DOHH2 (cell line): ENCODE measurements around the gene HTR4.

Experiments
- H3F3A ChIP-seq: fragments of 200-600 bp; sonication (generic), shearing (Covaris generic); 2 replicates; pipeline ENCODE4 v1.6.0; 2016; ENCODE audit warnings: antibody characterized with exemption, mild to moderate bottlenecking; ENCODE audit not compliant: control insufficient read depth, insufficient read depth
- H3K27ac ChIP-seq: fragments of 200-600 bp; sonication (generic); 2 replicates; pipeline ENCODE4 v1.5.1; 2014; ENCODE audit warnings: low read depth, mild to moderate bottlenecking, low read length, moderate library complexity
- H3K27me3 ChIP-seq: fragments of 200-600 bp; sonication (generic); 2 replicates; pipeline ENCODE4 v1.6.1; 2014; ENCODE audit warnings: mild to moderate bottlenecking, low read length, mixed read lengths; ENCODE audit not compliant: control insufficient read depth
- H3K36me3 ChIP-seq: fragments of 200-600 bp; sonication (generic); 2 replicates; pipeline ENCODE4 v1.6.1; 2014; ENCODE audit warnings: mild to moderate bottlenecking, low read length, moderate library complexity, mixed read lengths; ENCODE audit not compliant: control insufficient read depth
- H3K4me1 ChIP-seq: fragments of 200-600 bp; sonication (generic); 2 replicates; pipeline ENCODE4 v1.6.1; 2014; ENCODE audit warnings: mild to moderate bottlenecking, low read length, mixed read lengths; ENCODE audit not compliant: control insufficient read depth
- H3K4me2 ChIP-seq: fragments of 200-600 bp; sonication (generic); 2 replicates; pipeline ENCODE4 v1.6.0; 2014; ENCODE audit warnings: mild to moderate bottlenecking, low read length, moderate library complexity
- H3K4me3 ChIP-seq: fragments of 200-600 bp; sonication (generic); 2 replicates; pipeline ENCODE4 v1.5.1; 2014; ENCODE audit warnings: mild to moderate bottlenecking, low read length, mixed read lengths
- H3K79me2 ChIP-seq: fragments of 200-600 bp; sonication (generic); 2 replicates; pipeline ENCODE4 v1.6.1; 2014; ENCODE audit warnings: mild to moderate bottlenecking, low read length, mixed read lengths; ENCODE audit not compliant: control insufficient read depth
- H3K9me2 ChIP-seq: fragments of 200-600 bp; sonication (generic); replicated peaks from 2 replicates; pipeline ENCODE4 v1.6.1; 2014; ENCODE audit warnings: mild to moderate bottlenecking, low read length, mixed read lengths; ENCODE audit not compliant: control insufficient read depth
- H3K9me3 ChIP-seq: fragments of 200-600 bp; sonication (generic); 2 replicates; pipeline ENCODE4 v1.6.1; 2014; ENCODE audit warnings: antibody characterized with exemption, low read length, mixed read lengths; ENCODE audit not compliant: control insufficient read depth, insufficient read depth
- H4K20me1 ChIP-seq: fragments of 200-600 bp; sonication (generic); 2 replicates; pipeline ENCODE4 v1.6.0; 2014; ENCODE audit warnings: low read depth, mild to moderate bottlenecking, antibody characterized with exemption, low read length, moderate library complexity; ENCODE audit not compliant: control insufficient read depth, insufficient read depth
- EZH2phosphoT487 ChIP-seq: fragments of 200-600 bp; sonication (generic); IDR thresholded peaks from 2 replicates; pipeline ENCODE4 v1.6.1; 2017; ENCODE audit warnings: borderline replicate concordance, mild to moderate bottlenecking, antibody characterized with exemption, low read length, moderate library complexity, mixed read lengths
- TF ChIP-seq, protein P1 (sequence below): fragments of 200-600 bp; sonication (generic); IDR thresholded peaks from one replicate; pipeline ENCODE4 v1.5.1; 2014; ENCODE audit warnings: antibody characterized with exemption, mild to moderate bottlenecking, low read depth, low read length; ENCODE audit not compliant: poor library complexity, severe bottlenecking

HTR4 gene

DNA sequence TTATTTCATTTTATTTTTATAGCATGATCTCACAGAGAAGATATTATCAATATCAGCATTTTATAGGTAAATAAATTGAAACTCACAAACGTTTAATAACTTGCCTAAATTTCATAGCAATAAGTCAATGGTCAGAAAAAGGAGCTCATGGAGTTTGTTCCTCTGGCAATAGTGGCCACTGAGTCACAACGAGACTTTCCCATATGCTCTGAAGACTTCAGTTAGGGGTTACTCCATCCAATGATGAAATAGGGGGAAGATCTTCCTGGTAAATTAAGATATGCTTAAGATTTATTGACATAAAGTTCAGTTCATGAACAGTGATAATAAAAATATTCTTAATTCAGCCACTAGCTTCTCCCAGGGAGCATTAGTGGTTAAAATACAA is 43.5 kb upstream of the HTR4 start:
- H3K4me2 ChIP-seq: no peak overlapping the region

DNA sequence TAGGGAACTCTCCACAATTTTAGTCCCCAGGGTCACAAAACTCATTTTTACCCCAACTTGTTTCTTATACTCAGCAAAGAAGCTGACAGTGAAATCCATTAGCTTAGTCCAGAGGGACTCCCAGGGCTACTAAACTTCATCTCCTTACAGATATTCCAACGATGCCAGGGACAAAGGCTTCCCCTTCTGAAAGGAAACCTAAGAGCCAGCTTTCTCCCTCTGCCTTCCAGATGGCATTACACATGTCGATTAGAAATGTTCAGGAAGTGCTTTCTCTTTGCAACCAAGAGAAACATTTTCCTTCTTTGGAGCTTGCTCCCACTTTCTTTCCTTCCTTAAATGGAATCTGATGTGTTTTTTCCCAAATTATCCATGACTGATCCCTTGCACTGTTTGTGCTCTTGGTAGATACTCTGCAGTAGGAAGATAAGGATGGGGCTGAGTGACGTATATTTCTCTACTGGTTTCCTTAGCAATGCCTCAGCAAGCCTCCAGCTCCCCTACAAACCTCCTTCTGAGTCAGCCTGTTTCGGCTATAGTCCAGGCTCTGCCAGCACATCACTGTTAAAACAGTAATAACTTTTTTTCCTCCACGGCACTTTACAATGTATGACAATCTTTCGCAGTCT is 43.0 kb upstream of the HTR4 start:
- TF ChIP-seq, protein P1, sequence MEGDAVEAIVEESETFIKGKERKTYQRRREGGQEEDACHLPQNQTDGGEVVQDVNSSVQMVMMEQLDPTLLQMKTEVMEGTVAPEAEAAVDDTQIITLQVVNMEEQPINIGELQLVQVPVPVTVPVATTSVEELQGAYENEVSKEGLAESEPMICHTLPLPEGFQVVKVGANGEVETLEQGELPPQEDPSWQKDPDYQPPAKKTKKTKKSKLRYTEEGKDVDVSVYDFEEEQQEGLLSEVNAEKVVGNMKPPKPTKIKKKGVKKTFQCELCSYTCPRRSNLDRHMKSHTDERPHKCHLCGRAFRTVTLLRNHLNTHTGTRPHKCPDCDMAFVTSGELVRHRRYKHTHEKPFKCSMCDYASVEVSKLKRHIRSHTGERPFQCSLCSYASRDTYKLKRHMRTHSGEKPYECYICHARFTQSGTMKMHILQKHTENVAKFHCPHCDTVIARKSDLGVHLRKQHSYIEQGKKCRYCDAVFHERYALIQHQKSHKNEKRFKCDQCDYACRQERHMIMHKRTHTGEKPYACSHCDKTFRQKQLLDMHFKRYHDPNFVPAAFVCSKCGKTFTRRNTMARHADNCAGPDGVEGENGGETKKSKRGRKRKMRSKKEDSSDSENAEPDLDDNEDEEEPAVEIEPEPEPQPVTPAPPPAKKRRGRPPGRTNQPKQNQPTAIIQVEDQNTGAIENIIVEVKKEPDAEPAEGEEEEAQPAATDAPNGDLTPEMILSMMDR: no peak
- no peak for TF ChIP-seq EZH2phosphoT487
- no peaks in the 10 kb centered on the region for H3K36me3 ChIP-seq
- H3K79me2 ChIP-seq: no peaks in the 10 kb centered on the region
- no peaks in the 10 kb centered on the region for H4K20me1 ChIP-seq
- no peak overlapping the region for H3K27ac ChIP-seq
- H3K9me3 ChIP-seq: no peaks in the 10 kb centered on the region
- H3F3A ChIP-seq: no peaks in the 10 kb centered on the region
- H3K4me1 ChIP-seq: no peaks in the 10 kb centered on the region
- no peak overlapping the region for H3K4me2 ChIP-seq
- H3K27me3 ChIP-seq: no peaks in the 10 kb centered on the region
- no peaks in the 10 kb centered on the region for H3K9me2 ChIP-seq
- no peak overlapping the region for H3K4me3 ChIP-seq

More for the DNA sequence above, 43.5 kb upstream of the HTR4 start:
- Histone ChIP-seq H3K4me1 (no peaks in the 10 kb centered on the region), H3K36me3 (no peaks in the 10 kb centered on the region), H3K9me2 (no peaks in the 10 kb centered on the region), H3K9me3 (no peaks in the 10 kb centered on the region), H3K79me2 (no peaks in the 10 kb centered on the region), H3F3A (no peaks in the 10 kb centered on the region), H3K27ac (no peak overlapping the region), H4K20me1 (no peaks in the 10 kb centered on the region), H3K27me3 (no peaks in the 10 kb centered on the region), H3K4me3 (no peak overlapping the region)
- TF ChIP-seq, protein P1: no peak

DNA sequence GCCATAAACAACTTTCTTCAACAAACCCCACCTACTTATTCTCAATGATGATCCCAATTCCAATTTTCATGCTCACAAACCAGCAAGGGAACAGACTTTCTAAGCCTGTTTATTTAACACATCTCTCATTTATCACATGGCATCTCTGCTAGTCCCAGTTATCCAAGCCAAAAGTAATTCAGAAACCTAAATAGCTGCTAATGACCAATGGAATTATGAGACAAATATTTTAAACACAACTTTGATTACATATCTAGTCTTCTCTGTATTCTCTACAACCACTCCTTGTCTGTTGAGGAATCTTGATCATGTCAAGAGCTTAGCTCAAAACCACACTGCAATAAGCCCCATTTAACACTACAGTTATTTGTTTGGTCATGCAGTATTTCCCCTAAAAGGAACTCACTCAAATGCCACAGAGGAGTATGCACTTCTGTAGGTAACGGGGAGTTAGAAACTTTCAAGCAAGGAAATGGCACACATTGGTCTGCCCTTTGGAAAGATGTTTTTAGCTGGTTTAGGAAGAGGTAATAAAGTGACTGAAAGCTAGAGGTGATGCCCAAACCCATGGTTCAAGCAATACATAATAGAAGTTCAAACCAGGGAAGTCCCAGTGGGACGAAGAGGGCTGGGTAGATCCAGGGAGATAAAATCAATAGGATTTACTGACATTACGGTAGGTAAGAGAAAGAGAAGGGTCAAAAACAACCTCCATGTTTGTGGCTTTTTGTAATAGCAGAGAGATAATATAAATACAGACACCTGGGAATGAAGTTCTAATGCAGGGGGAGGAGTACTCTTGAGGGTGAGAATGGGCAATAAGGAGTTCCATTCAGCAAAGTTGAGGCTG is 42.1 kb upstream of the HTR4 start:
- no peak overlapping the region for H3K27ac ChIP-seq
- no peaks in the 10 kb centered on the region for H3F3A ChIP-seq
- no peaks in the 10 kb centered on the region for H3K4me1 ChIP-seq
- no peaks in the 10 kb centered on the region for H3K9me3 ChIP-seq
- TF ChIP-seq EZH2phosphoT487: no peak
- TF ChIP-seq, protein P1: no peak
- no peaks in the 10 kb centered on the region for H3K9me2 ChIP-seq
- no peak overlapping the region for H3K4me3 ChIP-seq
- no peaks in the 10 kb centered on the region for H3K79me2 ChIP-seq
- no peaks in the 10 kb centered on the region for H3K27me3 ChIP-seq
- no peaks in the 10 kb centered on the region for H3K36me3 ChIP-seq
- no peak overlapping the region for H3K4me2 ChIP-seq
- H4K20me1 ChIP-seq: no peaks in the 10 kb centered on the region
